Activated effector memory CD4-positive, alpha-beta T cell treated with Interleukin-2 at 50 U/mL for 16 hours (primary cell): ENCODE results near the gene SRGAP3.
"Not testable (repeated sequence)": the region's sequence is repeated elsewhere in the genome, so short reads cannot be mapped to it uniquely, and the experiment has no call there.

Experiments
- DNase-seq: peaks from one replicate; pipeline ENCODE4 v3.0.0-alpha.2; 2020

Gene SRGAP3

GRCh38 chr3:9249273-9250192 is at the start of gene SRGAP3:
Gene SRGAP3 (minus strand): TSS chr3:9249646. CDS start chr3:9248951, 695 bp downstream.
- peak; percentile 64 for DNase-seq

GRCh38 chr3:9298236-9298635 is 48.8 kb upstream of the SRGAP3 start:
- DNase-seq, result no peak

GRCh38 chr3:9296241-9296640 is 46.8 kb upstream of the SRGAP3 start:
- no peak for DNase-seq

GRCh38 chr3:9295007-9295406 is 45.6 kb upstream of the SRGAP3 start:
- DNase-seq, result no peak

- DNase-seq, result not testable (repeated sequence)
Measured at GRCh38 chr3:9293953-9294352, 44.5 kb upstream of the SRGAP3 start.

GRCh38 chr3:9293076-9293475 is 43.6 kb upstream of the SRGAP3 start:
- DNase-seq, result no peak

GRCh38 chr3:9292516-9292915 is 43.1 kb upstream of the SRGAP3 start:
- no peak for DNase-seq

- no peak for DNase-seq
Measured at GRCh38 chr3:9291821-9292410, 42.5 kb upstream of the SRGAP3 start.

GRCh38 chr3:9290566-9290965 is 41.1 kb upstream of the SRGAP3 start:
- DNase-seq, result no peak

GRCh38 chr3:9281533-9281932 is 32.1 kb upstream of the SRGAP3 start:
- DNase-seq, result not testable (repeated sequence)

- DNase-seq, result no peak
Measured at GRCh38 chr3:9280451-9281219, 31.2 kb upstream of the SRGAP3 start.

GRCh38 chr3:9279966-9280365 is 30.5 kb upstream of the SRGAP3 start:
- no peak for DNase-seq

GRCh38 chr3:9278498-9278897 is 29.1 kb upstream of the SRGAP3 start:
- no peak for DNase-seq

- DNase-seq, result no peak
Measured at GRCh38 chr3:9278085-9278484, 28.6 kb upstream of the SRGAP3 start.

- DNase-seq, result no peak
Measured at GRCh38 chr3:9276761-9277370, 27.4 kb upstream of the SRGAP3 start.

- no peak for DNase-seq
Measured at GRCh38 chr3:9271903-9272302, 22.5 kb upstream of the SRGAP3 start.

GRCh38 chr3:9270704-9271103 is 21.3 kb upstream of the SRGAP3 start:
- DNase-seq, result no peak

GRCh38 chr3:9266716-9267115 is 17.3 kb upstream of the SRGAP3 start:
- DNase-seq, result no peak

- DNase-seq, result no peak
Measured at GRCh38 chr3:9260305-9260704, 10.9 kb upstream of the SRGAP3 start.

GRCh38 chr3:9257092-9257491 is 7.6 kb upstream of the SRGAP3 start:
- DNase-seq, result no peak

GRCh38 chr3:9255976-9256375 is 6.5 kb upstream of the SRGAP3 start:
- no peak for DNase-seq

- DNase-seq, result no peak
Measured at GRCh38 chr3:9254764-9255163, 5.3 kb upstream of the SRGAP3 start.

GRCh38 chr3:9253327-9253726 is 3.9 kb upstream of the SRGAP3 start:
- no peak for DNase-seq
